Kidney (tissue), 14 donors: ENCODE data around the gene KRT2. TPM values are rescaled to one million over a fixed set of nuclear protein-coding genes. Genes with fewer than 3 reads are reported as not detected.
"Not testable (repeated sequence)": the region's sequence is repeated elsewhere in the genome, so short reads cannot be mapped to it uniquely, and the experiment has no call there.

ENCODE experiments used
- DNase-seq, 5 donors: peaks; one replicate each; pipeline ENCODE4 v3.0.0-alpha.2; 2013 to 2020
- FAIRE-seq: peaks from 2 replicates; lab custom pipeline; 2012; peaks lifted over from hg19 to GRCh38; lab: Jason Lieb, UNC
- H3K27ac ChIP-seq, 2 donors: one replicate each; pipeline ENCODE4 v1.7.0; 2013; ENCODE audit warnings: low read depth in 2 of 2, low read length in 2 of 2, inconsistent platforms in 1 of 2
- H3K27me3 ChIP-seq: one replicate; pipeline ENCODE4 v1.7.1; 2013; ENCODE audit warnings: low read length, inconsistent platforms; ENCODE audit not compliant: control insufficient read depth, insufficient read depth
- H3K36me3 ChIP-seq, 3 donors: one replicate each; pipeline versions ENCODE4 v1.7.0 to v1.7.1; 2013; ENCODE audit warnings: low read length in 3 of 3, control low read depth in 1 of 3, inconsistent platforms in 1 of 3; ENCODE audit not compliant: insufficient read depth in 3 of 3, control insufficient read depth in 2 of 3
- H3K4me1 ChIP-seq, 3 donors: one replicate each; pipeline versions ENCODE4 v1.7.0 to v1.7.1; 2013; ENCODE audit warnings: low read length in 3 of 3, inconsistent platforms in 1 of 3, low read depth in 1 of 3; ENCODE audit not compliant: control insufficient read depth in 2 of 3, insufficient read depth in 2 of 3
- H3K4me3 ChIP-seq, 3 donors: one replicate each; pipeline versions ENCODE4 v1.7.0 to v1.8.1; 2013; ENCODE audit warnings: low read length in 3 of 3, control low read depth in 1 of 3, inconsistent platforms in 1 of 3
- H3K9ac ChIP-seq, 3 donors: one replicate each; pipeline versions ENCODE4 v1.7.0 to v1.7.1; 2013; ENCODE audit warnings: low read length in 3 of 3, control low read depth in 1 of 3, inconsistent platforms in 1 of 3
- H3K9me3 ChIP-seq, 3 donors: one replicate each; pipeline versions ENCODE4 v1.7.0 to v1.7.1; 2013; ENCODE audit warnings: low read length in 3 of 3, control low read depth in 1 of 3, inconsistent platforms in 1 of 3; ENCODE audit not compliant: control insufficient read depth in 2 of 3, insufficient read depth in 1 of 3
- intact Hi-C: fragments of 100-400 bp; cut with DNase I; formaldehyde crosslinking; loops from one replicate; pipeline ENCODE4 v1.11.1; 2022
- polyA plus RNA-seq: library from polyadenylated mRNA; stranded (reverse); fragments of 350-450 nt; fragmentation: Illumina TruSeq; extraction: RNeasy Lipid Tissue Mini Kit (QIAGEN cat#74804); gene quantifications from one replicate; pipeline ENCODE4 v1.2.3, GENCODE V29; 2014; ENCODE audit warnings: low read depth, low replicate concordance; ENCODE audit not compliant: insufficient read depth
- total RNA-seq: library from RNA; stranded (reverse); fragmentation: NEBNext Ultra II Directional; extraction: Animal tissue kit (Norgen Biotek cat#: 25700); gene quantifications from one replicate; pipeline ENCODE4 v1.2.1, GENCODE V29; 2021
- TF ChIP-seq, protein P1 (sequence below): IDR thresholded peaks from 3 replicates; pipeline ENCODE4 v1.5.1; 2012; ENCODE audit warnings: mild to moderate bottlenecking, moderate library complexity, borderline replicate concordance; ENCODE audit not compliant: insufficient read depth; ENCODE audit errors: extremely low read depth
- donor health status: control.
- donor health status: control.
- donor health status: control.
- donor health status: control.
- donor health status: control.
- donor health status: DM: yes; HTN: yes; CAD: no.
- donor health status: Normal renal cell carcinoma (clear cell type).

The KRT2 gene
- total and polyA plus RNA-seq, 2 donors from 2014 or later = not detected

DNA sequence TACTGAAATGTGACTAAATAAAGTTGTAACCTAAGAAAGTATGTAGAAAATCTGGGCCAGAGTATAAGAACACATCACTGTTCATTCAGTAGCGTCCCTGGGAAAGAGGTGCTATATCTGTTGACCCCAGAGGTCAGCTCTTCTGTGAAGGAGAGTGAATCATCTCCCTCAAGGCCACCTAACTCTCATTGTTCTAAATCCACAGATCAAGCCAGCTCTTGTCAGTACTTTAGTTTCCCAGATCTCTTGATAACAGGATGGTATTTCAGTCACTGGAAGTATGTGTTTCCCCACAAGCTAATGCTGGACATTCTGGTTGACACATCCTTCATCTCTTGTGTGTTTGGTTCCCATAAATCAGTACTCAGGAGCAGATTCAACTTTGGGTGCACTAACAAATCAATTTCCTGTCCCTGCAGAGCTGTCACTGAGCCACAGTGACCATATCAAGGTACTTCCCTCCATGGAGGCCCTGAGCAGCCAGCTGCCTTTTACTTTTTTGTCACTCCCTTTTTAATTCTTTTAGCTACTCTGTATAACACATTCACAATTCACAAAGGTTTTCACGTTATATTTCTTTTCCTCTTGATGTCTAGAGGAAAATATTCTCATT lies 20.4 kb upstream of the KRT2 start:
- Histone ChIP-seq H3K4me3 (no peak overlapping the region), H3K27ac (no peak overlapping the region), H3K4me1 (no peaks in the 10 kb centered on the region), H3K9me3 (no peaks in the 10 kb centered on the region), H3K36me3 (no peaks in the 10 kb centered on the region), H3K27me3 (no peaks in the 10 kb centered on the region), H3K9ac (no peak overlapping the region)
- TF ChIP-seq, protein P1, sequence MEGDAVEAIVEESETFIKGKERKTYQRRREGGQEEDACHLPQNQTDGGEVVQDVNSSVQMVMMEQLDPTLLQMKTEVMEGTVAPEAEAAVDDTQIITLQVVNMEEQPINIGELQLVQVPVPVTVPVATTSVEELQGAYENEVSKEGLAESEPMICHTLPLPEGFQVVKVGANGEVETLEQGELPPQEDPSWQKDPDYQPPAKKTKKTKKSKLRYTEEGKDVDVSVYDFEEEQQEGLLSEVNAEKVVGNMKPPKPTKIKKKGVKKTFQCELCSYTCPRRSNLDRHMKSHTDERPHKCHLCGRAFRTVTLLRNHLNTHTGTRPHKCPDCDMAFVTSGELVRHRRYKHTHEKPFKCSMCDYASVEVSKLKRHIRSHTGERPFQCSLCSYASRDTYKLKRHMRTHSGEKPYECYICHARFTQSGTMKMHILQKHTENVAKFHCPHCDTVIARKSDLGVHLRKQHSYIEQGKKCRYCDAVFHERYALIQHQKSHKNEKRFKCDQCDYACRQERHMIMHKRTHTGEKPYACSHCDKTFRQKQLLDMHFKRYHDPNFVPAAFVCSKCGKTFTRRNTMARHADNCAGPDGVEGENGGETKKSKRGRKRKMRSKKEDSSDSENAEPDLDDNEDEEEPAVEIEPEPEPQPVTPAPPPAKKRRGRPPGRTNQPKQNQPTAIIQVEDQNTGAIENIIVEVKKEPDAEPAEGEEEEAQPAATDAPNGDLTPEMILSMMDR = no peak
- no peak for DNase-seq
- no peak for FAIRE-seq
- intact Hi-C loops = no loop called here

DNA sequence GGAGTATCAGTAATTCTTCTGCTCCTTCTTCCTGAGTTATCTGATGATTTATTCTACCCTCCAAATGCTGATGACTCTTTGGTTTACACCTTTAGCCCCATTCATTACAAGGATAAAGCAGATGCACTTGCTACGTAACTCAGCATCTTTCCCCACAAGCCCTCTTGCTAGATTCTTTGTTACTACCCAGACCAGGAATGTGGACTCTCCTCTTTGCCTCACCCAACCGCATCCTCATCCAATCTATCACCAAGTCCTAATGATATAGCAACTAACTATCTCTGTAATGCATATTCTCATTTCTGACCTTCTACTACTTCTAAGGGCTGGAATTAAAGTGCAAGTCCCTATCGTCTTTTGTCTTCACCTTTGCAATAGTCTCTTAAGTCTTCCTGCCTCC lies 18.9 kb upstream of the KRT2 start:
- Histone ChIP-seq H3K36me3 (no peaks in the 10 kb centered on the region), H3K27me3 (no peaks in the 10 kb centered on the region), H3K9me3 (no peaks in the 10 kb centered on the region), H3K9ac (no peak overlapping the region), H3K27ac (no peak overlapping the region), H3K4me1 (no peaks in the 10 kb centered on the region), H3K4me3 (no peak overlapping the region)
- TF ChIP-seq, protein P1 = no peak
- intact Hi-C loops = no loop called here
- FAIRE-seq (no peak), DNase-seq (no peak)

DNA sequence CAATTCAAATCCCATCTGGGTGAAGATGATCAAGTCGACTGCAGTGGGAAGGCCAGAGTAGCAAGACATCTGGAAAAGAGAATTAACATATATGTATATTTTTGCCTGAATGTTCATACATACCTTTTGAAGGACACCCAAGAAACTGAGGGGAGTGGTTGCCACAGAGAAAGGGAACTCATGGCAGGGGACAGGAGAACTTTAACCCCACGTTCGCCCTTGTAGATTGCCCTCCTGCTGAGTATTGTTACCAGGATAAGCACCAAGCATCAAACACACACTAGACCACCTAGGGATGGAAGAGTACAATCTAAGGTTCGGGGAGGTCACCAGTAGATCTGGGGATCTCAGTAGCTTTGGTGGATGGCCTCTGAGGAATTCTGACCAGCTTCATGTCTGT lies 18.5 kb upstream of the KRT2 start:
- FAIRE-seq (no peak), DNase-seq (no peak)
- H3K27me3 ChIP-seq = no peaks in the 10 kb centered on the region
- no peak overlapping the region for H3K4me3 ChIP-seq
- no peak overlapping the region for H3K27ac ChIP-seq
- intact Hi-C loops = no loop called here
- H3K36me3 ChIP-seq = no peaks in the 10 kb centered on the region
- no peak overlapping the region for H3K9ac ChIP-seq
- TF ChIP-seq, protein P1 = no peak
- no peaks in the 10 kb centered on the region for H3K9me3 ChIP-seq
- no peaks in the 10 kb centered on the region for H3K4me1 ChIP-seq

DNA sequence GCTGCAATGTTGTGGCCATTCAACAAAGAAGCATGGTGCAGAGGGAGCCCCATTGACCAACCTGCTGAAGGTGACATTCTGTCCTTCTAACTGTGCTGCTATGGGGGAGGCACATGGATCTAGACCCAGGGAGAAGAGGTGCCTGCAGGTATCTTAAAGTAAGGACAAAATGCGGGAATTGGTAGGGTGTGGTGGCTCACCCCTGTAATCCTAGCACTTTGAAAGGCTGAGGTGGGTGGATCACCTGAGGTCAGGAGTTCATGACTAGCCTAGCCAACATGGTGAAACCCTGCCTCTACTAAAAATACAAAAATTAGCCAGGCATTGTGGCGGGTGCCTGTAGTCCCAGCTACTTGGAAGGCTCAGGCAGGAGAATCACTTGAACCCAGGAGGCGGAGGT lies 17.9 kb upstream of the KRT2 start:
- H3K27me3 ChIP-seq, FAIRE-seq, H3K27ac ChIP-seq, H3K36me3 ChIP-seq, H3K9me3 ChIP-seq, H3K4me3 ChIP-seq, H3K4me1 ChIP-seq, intact Hi-C loops, H3K9ac ChIP-seq, DNase-seq: not testable (repeated sequence)
